AG04450 (cell line): ENCODE results near the gene FBXO15. TPM values are rescaled to one million over a fixed set of nuclear protein-coding genes. Genes with fewer than 3 reads are reported as not detected.

Experiments used
- CTCF ChIA-PET: fragments of 300-600, 350-600 bp; formaldehyde crosslinking; extraction: SDS; loops from one replicate; lab custom pipeline; 2022; ENCODE audit warnings: antibody characterized with exemption, inconsistent platforms; lab: Charles Lee
- POLR2A ChIA-PET: fragments of 350-600 bp; formaldehyde crosslinking; extraction: SDS; loops from one replicate; lab custom pipeline; 2021; ENCODE audit warnings: antibody characterized with exemption, inconsistent platforms; lab: Yijun Ruan, JAX
- DNase-seq: peaks from one replicate; pipeline ENCODE4 v3.0.0-alpha.2; 2011; ENCODE audit warnings: low read depth, low spot score
- H3K27ac ChIP-seq: one replicate; pipeline ENCODE4 v1.5.1; 2012; ENCODE audit warnings: low read depth, low read length, control low read depth
- H3K27me3 ChIP-seq: one replicate; pipeline ENCODE4 v1.6.0; 2012; ENCODE audit warnings: low read length; ENCODE audit not compliant: control insufficient read depth, insufficient read depth
- H3K4me3 ChIP-seq: 2 replicates; pipeline ENCODE4 v1.5.1; 2011; ENCODE audit warnings: mild to moderate bottlenecking, low read depth, low read length, control low read depth
- H3K9me3 ChIP-seq: 2 replicates; pipeline ENCODE4 v1.5.1; 2012; ENCODE audit warnings: low read length; ENCODE audit not compliant: control insufficient read depth, insufficient read depth
- CTCF ChIP-seq: IDR thresholded peaks from 2 replicates; pipeline ENCODE4 v1.5.1; 2011; ENCODE audit warnings: low read depth, low read length, control low read depth, inconsistent platforms
- polyA plus RNA-seq: library from polyadenylated mRNA; depleted of rRNA; stranded (reverse); fragments of >200 nt; gene quantifications from 2 replicates; pipeline ENCODE4 v1.2.3, GENCODE V29; 2011

Gene FBXO15
- polyA plus RNA-seq, 1 experiment, result 1.4 TPM

DNA sequence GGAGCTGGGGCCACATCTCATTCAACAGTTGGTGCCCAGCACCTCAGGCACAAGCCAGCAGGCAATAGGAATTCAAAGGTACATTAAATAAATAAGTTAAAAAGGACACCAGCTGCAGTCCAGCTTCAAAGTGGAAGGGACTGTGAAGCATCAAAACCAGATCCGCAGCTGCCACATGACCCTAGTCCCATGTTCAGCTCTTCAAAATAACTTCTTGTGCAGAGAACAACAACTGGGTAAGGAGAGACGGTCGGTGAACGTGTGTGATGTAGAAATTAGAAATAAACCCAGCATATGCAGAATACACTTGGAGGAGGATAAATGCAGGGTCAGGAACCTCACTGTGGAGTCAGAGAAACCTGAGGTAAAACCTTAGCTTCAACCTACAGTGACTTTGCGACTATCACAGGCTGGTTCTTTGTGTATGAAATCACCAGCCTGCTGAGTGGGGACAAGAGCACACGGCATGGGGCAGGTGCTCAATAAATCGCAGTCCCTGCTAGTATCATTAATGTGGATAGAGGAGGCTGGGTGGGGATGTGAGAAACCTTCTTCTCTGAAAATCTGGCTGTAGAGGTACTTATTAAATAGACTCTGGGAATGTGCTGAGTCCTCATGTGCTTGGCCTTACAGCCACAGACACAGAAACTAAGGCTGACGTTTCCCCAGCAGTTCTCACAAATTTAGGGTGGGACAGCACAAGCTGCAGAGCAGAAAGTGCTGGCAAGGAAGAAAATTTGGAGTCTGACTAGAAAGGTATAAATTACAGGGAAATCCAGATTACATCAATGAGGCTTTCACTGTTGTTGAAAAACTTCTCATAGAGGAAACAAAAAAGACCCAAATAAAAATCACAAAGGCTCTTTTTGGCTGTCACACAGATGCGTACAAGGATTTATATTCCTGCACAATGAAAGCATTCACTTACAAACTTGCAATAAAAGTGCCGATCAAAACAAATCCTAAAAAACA, 20.7 kb downstream of the FBXO15 start:
- POLR2A ChIA-PET, result no interaction called here
- no peaks in the 10 kb centered on the region for H3K9me3 ChIP-seq
- H3K4me3 ChIP-seq, result no peak overlapping the region
- DNase-seq, result no peak
- TF ChIP-seq CTCF, result no peak
- no peaks in the 10 kb centered on the region for H3K27me3 ChIP-seq
- CTCF ChIA-PET, result interaction anchor here (0.9 kb wide), 1 partner anchor 9 kb away, joined by 3 read pairs; no protein-coding TSS in a partner anchor
- no peak overlapping the region for H3K27ac ChIP-seq

DNA sequence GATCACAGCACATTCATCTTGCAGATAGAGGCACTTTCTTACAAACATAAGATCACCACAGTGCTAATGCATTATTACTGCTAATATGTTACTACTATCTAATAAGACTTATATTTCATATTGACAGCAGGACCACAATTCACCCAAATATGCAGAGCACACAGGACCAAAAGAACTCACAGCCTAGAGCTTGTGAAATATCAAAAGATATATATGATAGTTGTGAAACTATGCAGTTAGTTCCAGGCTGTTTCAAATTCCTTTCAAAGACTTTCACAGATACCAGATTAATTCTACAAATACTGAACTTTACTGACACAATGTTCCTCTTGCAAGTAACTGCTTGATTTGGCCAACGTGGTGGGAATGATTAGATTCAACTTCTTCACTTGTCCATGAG, 23.0 kb downstream of the FBXO15 start:
- no peaks in the 10 kb centered on the region for H3K27me3 ChIP-seq
- H3K9me3 ChIP-seq, result no peaks in the 10 kb centered on the region
- DNase-seq, result no peak
- ChIA-PET CTCF (interaction anchor here (1.1 to 2.0 kb wide), 2 partner anchors 8 to 218 kb away, joined by 3 to 8 read pairs; no protein-coding TSS in a partner anchor), POLR2A (no interaction called here)
- H3K27ac ChIP-seq, result no peak overlapping the region
- no peak overlapping the region for H3K4me3 ChIP-seq
- TF ChIP-seq CTCF, result no peak

DNA sequence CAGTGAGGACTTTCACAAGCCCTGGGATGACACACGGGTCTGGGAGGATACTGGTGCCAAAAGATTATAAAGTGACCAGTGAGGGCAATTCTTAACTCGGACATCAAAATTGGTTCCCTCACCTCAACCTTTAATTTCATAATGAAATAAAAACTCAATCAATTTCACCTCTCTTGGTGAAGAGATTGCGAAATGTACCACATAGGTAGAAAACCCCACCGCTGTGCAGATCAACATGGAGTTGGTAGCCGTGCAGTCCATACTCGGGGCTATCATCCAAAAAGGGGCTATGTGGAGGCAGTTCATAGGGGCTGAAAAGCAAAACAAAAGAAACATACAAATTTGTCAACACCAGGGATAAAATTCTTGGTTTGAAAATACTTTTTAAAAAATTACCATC, 24.4 kb downstream of the FBXO15 start:
- Histone ChIP-seq H3K4me3 (no peak overlapping the region), H3K27ac (no peak overlapping the region), H3K9me3 (no peaks in the 10 kb centered on the region), H3K27me3 (no peaks in the 10 kb centered on the region)
- ChIA-PET POLR2A (no interaction called here), CTCF (interaction anchor here (0.6 kb wide), 1 partner anchor 41 kb away, joined by 3 read pairs; no protein-coding TSS in a partner anchor)
- no peak for TF ChIP-seq CTCF
- no peak for DNase-seq

GRCh38 chr18:74116633-74117554, 30.7 kb downstream of the FBXO15 start:
- Histone ChIP-seq H3K4me3 (no peak overlapping the region), H3K9me3 (no peaks in the 10 kb centered on the region), H3K27me3 (no peaks in the 10 kb centered on the region), H3K27ac (peak overlapping the region; percentile 22)
- ChIA-PET CTCF (interaction anchor here (0.6 to 3.5 kb wide), 23 partner anchors 9 to 1415 kb away, joined by 3 to 39 read pairs (median 3); no protein-coding TSS in a partner anchor), POLR2A (no interaction called here)
- peak; percentile 26 for DNase-seq
- TF ChIP-seq CTCF, result peak; percentile 84
